Upper lobe of right lung (tissue), 1 donor: ENCODE data around the gene VWF. TPM values are rescaled to one million over a fixed set of nuclear protein-coding genes. Genes with fewer than 3 reads are reported as not detected.

Experiments used
- ATAC-seq: fragments of 200-7000 bp; cut with Tn5 transposase; one replicate; pipeline ENCODE4 v1.9.1; 2020; ENCODE audit warnings: mild to moderate bottlenecking, moderate library complexity
- DNase-seq: peaks from one replicate; pipeline ENCODE4 v3.0.0-alpha.2; 2020
- H3K27ac ChIP-seq: fragments of 200-600 bp; one replicate; pipeline ENCODE4 v1.8.0; 2022
- H3K27me3 ChIP-seq: fragments of 200-600 bp; one replicate; pipeline ENCODE4 v1.8.0; 2022; ENCODE audit warnings: mild to moderate bottlenecking
- H3K36me3 ChIP-seq: fragments of 200-600 bp; one replicate; pipeline ENCODE4 v1.8.0; 2022
- H3K4me1 ChIP-seq: fragments of 200-600 bp; one replicate; pipeline ENCODE4 v1.8.0; 2022
- H3K4me3 ChIP-seq: fragments of 200-600 bp; one replicate; pipeline ENCODE4 v1.8.0; 2022; ENCODE audit warnings: mild to moderate bottlenecking
- H3K9me3 ChIP-seq: fragments of 200-600 bp; one replicate; pipeline ENCODE4 v1.8.0; 2022
- CTCF ChIP-seq: fragments of 200-600 bp; IDR thresholded peaks from one replicate; pipeline ENCODE4 v1.8.0; 2022; ENCODE audit warnings: antibody characterized with exemption
- intact Hi-C: fragments of 100-400 bp; cut with DNase I; formaldehyde crosslinking; loops from one replicate; pipeline ENCODE4 v1.11.0; 2022
- total RNA-seq: library from RNA; stranded (reverse); fragmentation: NEBNext Ultra II Directional; extraction: Animal tissue kit (Norgen Biotek cat#: 25700); gene quantifications from one replicate; pipeline ENCODE4 v1.2.1, GENCODE V29; 2021
- donor health status: DM: no; HTN: yes; CAD: no; lungs with severe emphysema.

Gene VWF
- total RNA-seq, 1 donor from 2014 or later, result 729 TPM

GRCh38 chr12:5965950-5966383, 158.5 kb downstream of the VWF start:
- no peak overlapping the region for H3K4me3 ChIP-seq
- TF ChIP-seq CTCF, result peak; percentile 81
- peak; percentile 89 for ATAC-seq
- no peak overlapping the region for H3K27ac ChIP-seq
- H3K9me3 ChIP-seq, result no peaks in the 10 kb centered on the region
- intact Hi-C loops, result no loop called here
- no peaks in the 10 kb centered on the region for H3K4me1 ChIP-seq
- DNase-seq, result peak; percentile 74
- no peaks in the 10 kb centered on the region for H3K36me3 ChIP-seq
- H3K27me3 ChIP-seq, result no peaks in the 10 kb centered on the region

- no peak overlapping the region for H3K27ac ChIP-seq
- TF ChIP-seq CTCF, result no peak
- ATAC-seq (no peak), DNase-seq (no peak)
- H3K27me3 ChIP-seq, result no peaks in the 10 kb centered on the region
- H3K4me3 ChIP-seq, result no peak overlapping the region
- no peaks in the 10 kb centered on the region for H3K4me1 ChIP-seq
- no peaks in the 10 kb centered on the region for H3K9me3 ChIP-seq
- H3K36me3 ChIP-seq, result no peaks in the 10 kb centered on the region
- intact Hi-C loops, result no loop called here
Observed at GRCh38 chr12:5964913-5965900, 159.3 kb downstream of the VWF start.

- no peak for ATAC-seq
- DNase-seq, result no peak
- Histone ChIP-seq H3K36me3 (peaks cover 4% of the 10 kb centered on the region), H3K4me3 (no peak overlapping the region), H3K9me3 (no peaks in the 10 kb centered on the region), H3K27ac (no peak overlapping the region), H3K27me3 (no peaks in the 10 kb centered on the region), H3K4me1 (no peaks in the 10 kb centered on the region)
- intact Hi-C loops, result no loop called here
- no peak for TF ChIP-seq CTCF
Observed at GRCh38 chr12:5963515-5963914, 161.0 kb downstream of the VWF start.

DNA sequence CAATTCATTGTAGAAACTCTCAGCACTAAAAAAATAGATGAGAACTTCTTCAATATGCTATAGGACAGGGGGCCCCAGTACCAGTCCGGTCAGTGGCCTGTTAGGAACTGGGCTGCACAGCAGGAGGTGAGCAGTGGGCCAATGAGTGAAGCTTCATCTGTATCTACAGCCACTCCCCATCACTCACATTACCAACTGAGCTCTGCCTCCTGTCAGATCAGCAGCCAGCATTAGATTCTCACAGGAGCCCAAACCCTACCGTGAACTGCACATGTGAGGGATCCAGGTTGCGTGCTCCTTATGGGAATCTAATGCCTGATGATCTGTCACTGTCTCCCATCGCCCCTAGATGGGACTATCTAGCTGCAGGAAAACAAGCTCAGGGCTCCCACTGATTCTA, 163.7 kb downstream of the VWF start:
- no peak for ATAC-seq
- no peak overlapping the region for H3K27ac ChIP-seq
- intact Hi-C loops, result no loop called here

GRCh38 chr12:5956987-5957386, 167.5 kb downstream of the VWF start:
- Histone ChIP-seq H3K27ac (no peak overlapping the region), H3K4me3 (no peak overlapping the region), H3K27me3 (no peaks in the 10 kb centered on the region), H3K4me1 (no peaks in the 10 kb centered on the region), H3K9me3 (no peaks in the 10 kb centered on the region), H3K36me3 (peaks cover 4% of the 10 kb centered on the region)
- DNase-seq (no peak), ATAC-seq (no peak)
- intact Hi-C loops, result no loop called here
- no peak for TF ChIP-seq CTCF

More for the DNA sequence above, 163.7 kb downstream of the VWF start:
- H3K4me3 ChIP-seq, result no peak overlapping the region
- no peak for TF ChIP-seq CTCF
- peaks cover 4% of the 10 kb centered on the region for H3K36me3 ChIP-seq
- no peak for DNase-seq
- H3K27me3 ChIP-seq, result no peaks in the 10 kb centered on the region
- H3K9me3 ChIP-seq, result no peaks in the 10 kb centered on the region
- H3K4me1 ChIP-seq, result no peaks in the 10 kb centered on the region
